NCI-H345 treated with DMSO at 0.1 percent for 48 hours (cell line): ENCODE data around the gene KRT81.
"Not testable (repeated sequence)": the region's sequence is repeated elsewhere in the genome, so short reads cannot be mapped to it uniquely, and the experiment has no call there.

Source experiments
- DNase-seq: peaks from one replicate; lab custom pipeline; 2025; ENCODE audit not compliant: unreplicated experiment; lab: John Stamatoyannopoulos, UW

KRT81 gene

DNA sequence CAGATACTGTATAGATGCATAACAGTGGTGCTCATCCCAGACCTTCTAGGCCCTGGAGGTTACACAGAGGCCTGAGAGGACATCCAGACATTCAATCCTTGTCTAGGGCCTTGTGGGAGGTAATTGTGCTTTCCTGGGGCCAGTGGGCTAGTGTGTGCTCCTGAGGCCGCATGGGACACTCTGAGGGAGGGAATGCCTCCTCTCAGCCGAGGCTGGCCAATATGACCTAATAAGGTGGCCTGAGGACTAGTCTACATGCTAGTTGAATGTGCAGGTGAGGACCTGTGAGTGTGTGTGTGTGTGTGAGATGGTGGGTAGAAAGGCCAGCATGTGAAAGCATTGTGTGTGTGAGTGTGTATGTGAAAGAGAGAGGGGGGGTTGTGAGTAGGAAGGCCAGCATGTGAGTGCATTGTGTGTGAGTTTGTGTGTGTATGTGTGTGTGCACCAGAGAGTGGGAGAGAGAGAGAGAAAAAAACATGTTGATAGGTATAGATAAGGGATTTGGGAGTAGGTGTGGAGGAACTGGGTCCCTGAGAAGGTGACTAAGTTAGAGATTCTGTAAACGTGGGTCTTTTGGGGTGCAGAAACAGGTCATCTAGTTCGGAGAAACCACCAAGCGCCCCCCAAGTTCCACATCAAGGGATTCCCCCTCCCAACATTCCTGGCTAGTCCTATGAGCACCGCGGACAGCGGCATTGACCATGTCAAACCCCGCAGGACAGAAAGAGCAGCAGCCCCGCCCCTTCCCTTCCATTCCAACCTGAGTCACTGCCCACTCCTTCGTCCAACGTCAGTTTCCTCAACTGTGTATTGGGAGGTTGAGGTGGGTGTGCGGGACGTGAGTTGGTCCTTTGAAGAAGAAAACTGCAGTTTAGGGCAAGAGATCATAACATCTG lies 9.7 kb upstream of the KRT81 start:
- no peak for DNase-seq

DNA sequence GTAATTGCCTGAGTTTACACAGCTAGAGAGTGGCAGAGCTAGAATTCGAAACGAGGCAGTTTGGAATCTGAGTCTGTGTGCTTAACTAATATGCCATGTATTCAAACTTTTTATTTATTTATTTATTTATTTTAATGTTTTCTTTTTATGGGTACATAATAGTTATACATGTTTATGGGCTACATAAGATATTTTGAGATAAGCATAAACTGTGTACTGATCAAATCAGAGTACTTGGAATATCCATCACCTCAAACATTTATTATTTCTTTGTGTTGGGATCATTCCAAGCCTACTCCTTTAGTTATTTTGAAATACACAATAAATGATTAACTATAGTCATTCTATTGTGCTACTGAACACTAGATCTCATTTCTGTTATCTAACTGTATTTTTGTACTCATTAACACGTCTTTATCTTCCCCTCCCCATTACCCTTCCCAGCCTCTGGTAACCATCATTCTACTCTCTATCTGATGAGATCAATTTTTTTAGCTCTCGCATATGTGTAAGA lies 7.4 kb upstream of the KRT81 start:
- no peak for DNase-seq

GRCh38 chr12:52296572-52297215 lies 5.4 kb upstream of the KRT81 start:
- no peak for DNase-seq

- no peak for DNase-seq
These were observed 4.3 kb upstream of the KRT81 start for GRCh38 chr12:52295663-52296062.

DNA sequence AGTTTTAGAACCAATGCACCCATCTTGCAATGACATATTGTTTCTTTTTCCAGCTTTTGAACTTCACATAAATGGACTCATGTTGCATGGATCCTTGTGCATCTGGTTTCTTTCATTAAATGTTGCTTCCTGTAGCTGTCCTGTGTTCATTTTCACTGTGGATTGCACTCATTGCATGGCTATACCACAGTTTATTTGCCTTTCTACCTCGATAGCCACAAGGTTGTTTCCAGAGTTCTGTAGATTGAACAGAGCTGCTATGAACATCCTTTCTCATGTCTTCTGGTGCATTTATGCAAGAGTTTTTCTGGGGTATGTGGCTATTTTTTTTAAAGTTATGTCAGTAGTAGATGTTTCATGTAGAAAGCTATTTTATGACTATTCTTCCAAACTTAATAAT lies 3.5 kb upstream of the KRT81 start:
- DNase-seq: no peak

GRCh38 chr12:52293926-52294325 lies 2.6 kb upstream of the KRT81 start:
- DNase-seq: no peak

- not testable (repeated sequence) for DNase-seq
These were observed 725 bp downstream of the KRT81 start for GRCh38 chr12:52290483-52291134.

DNA sequence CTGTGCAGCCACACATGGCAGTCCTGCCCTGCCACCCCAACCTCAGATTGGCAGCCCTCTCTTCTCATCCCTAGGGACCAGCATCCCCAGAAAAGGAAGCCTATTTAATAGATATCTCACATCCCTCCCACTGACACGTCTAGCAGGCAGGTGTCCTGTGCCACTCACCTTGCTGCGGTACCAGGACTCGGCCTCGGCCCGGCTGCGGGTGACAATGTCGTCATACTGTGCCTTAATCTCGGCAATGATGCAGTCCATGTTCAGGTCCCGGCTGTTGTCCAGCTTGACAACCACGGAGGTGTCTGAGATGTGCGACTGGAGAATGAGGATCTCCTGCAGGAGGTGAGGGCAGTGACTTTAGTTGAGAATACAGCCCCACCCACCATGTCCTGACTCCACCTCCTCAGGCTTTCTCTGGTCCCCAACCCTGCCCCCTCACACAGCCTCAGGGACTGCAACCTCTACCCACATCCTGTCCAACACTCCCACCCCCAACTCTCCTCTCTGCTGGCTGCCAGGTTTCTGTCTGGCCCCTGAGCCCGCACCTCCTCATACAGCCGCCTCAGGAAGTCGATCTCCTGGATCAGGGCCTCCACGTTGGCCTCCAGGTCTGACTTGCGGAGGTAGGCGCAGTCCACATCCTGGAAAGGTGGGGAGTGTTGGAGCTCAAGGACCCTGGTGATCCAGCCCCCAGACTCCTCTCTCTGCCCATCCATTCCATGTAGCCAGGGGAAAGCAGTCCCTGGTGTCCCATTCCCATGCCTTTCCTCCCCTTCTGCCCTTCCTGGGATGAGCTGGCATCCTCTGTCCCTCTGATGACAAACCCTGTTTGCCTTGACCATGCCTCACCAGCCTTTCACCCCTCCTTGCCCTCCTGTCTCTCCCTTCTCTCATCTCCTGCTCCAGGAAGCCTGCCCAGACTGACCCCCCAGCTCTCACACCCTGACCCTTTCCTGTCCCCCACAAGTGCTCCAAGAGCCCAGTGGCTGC lies 3.2 kb downstream of the KRT81 start:
- not testable (repeated sequence) for DNase-seq

DNA sequence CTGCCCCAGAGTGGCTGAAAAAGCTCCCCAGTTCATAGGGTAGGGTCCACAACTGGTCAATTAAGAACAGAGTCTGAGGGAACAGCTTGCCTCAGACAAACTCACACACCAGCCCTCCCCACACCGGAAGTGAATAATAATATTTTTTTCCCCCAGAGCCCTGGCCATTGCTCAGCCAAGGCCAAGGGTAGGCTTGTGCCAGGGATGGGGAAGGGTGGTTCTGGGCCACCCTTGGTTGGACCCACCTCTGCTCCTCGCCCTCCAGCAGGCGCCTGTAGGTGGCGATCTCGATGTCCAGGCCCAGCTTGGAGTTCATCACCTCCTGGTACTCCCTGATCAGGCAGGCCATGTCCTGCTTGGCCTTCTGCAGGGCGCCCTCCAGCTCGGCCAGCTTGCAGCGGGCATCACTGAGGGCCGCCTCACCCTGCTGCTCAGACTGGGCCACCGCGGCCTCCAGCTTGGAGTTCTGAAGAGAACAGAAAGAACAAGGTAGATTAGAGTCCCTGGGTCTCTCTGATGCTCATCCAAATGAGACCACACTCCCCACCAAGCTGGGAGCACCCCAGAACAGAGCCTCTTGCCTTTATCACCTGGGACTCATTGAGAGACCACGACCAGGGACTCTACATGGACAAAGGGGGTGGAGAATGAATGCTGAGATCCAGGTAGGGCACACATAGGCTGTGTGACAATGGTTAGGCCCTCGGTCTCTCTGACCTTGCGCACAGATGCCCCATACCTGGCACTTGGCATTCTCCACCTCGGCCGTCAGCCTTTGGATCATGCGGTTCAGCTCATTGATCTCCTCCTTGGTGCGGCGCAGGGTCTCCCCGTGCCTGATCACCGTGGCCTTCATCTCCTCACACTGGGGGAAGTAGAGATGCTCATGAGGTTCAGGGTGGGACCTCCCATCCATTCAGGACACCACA lies 4.2 kb downstream of the KRT81 start:
- DNase-seq: not testable (repeated sequence)

- no peak for DNase-seq
These were observed 5.3 kb downstream of the KRT81 start for GRCh38 chr12:52285851-52286530.

DNA sequence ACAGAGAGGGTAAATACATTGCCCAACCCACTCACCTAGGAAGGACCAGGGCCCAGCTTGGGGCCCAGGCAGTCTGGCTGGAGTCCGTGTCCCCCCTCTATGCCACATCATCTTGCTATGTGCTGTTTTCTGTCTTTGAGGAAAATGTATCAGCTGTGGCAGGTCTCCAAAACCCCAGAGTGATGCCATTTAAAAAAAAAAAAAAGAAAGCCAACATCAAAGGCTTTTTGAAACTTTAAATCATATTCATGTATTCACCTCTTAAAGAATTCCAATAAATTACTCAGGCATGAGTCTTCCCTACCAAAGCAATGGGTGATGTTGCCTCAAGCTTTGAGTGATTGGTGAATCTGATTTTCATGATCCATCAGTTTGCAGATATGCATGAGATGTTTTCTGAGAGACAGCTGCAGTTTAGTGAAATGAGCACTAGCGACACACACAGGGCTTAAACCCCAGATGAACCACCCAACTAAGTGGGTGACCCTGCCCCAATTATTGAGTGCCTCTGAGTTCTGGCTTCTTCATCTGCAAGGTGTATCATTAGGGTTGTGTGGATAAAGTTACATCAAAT lies 6.1 kb downstream of the KRT81 start:
- DNase-seq: no peak

DNA sequence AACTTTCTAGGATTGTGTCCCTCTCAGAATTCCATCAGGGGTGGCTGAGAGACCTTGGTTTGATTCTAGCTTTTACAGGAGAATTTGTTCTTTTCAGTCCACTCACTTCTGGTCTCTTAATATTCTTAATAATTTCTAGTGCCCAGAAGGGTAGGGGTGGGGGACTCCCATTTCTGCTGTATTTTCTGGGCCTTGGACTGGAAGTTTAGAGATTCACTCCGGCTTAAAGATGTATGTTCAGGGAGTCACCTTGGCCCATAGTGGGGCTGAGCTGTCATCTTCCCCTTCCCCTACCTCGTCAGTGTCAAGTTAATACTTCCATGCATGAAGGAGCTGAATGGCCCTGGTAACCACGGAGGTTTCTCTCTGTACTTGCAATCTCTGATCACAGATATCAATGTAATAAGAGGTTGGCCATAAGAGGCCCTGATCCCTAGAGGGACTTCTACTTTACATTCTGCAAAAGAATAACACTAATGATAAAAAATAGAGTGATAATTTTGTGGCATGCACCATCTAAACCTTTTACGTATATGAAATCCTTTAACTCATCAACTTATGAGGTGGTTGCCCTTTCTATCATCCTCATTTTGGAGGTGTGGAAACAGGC lies 6.7 kb downstream of the KRT81 start:
- no peak for DNase-seq

DNA sequence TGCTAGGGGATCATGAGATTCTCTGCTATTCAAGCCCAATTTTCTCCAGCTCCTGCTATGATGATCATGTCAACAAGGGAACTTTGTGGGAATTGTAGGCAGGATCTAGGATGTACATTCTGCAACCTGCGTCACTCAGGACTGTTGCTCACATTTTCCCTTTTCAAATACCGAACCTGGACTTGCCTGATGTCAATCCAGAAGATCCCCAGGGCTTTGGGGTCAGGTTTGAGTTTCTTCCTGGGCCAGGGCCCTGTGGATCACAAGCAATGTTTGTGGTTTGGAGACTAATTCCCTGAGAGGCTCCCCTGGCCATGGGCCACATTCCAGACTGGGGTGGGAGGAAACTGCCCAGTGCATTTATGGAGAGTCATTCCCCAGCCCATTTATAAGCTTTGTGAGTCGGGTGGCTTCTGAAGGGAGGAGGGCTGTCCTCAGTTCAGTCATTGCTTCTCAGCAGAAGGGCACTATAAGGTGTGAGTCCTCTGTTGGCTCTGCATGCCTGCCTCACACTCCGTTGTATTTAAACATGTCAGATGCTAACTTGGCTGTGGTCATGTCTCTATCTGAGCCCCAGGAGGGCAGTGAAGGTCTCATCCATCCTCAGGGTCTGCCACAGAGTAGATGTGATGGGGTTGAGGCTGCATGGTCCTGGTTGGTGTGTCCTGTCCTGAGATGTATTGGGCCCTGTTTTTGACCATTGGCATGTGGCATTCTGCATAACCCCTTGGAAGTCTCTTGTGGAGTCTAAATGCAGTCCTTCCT lies 10.4 kb downstream of the KRT81 start:
- no peak for DNase-seq

DNA sequence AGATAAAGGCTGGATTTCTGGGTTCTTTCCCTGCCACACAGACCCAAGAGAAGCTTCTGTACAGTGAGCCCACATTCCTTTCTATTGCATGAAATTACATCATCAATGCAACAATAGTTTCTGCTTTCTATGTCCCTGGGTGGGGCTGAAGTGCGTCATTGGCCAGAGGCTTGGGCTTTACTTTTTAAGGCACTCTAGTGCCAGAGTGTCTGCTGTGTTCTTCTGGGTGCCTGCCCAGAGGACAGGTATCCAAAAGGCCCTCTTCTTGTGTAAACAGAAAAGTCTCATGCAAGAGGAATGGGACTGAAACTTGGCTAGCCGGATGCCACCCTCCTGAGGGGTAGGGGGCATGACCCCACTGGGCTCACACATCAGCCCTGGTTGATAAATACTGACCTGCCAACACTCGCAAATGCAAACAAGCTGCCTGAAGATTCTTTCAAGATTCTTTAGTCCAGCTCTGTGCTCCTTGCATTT lies 11.0 kb downstream of the KRT81 start:
- no peak for DNase-seq

GRCh38 chr12:52279422-52280318 lies 11.7 kb downstream of the KRT81 start:
- no peak for DNase-seq
